Activated CD8-positive, alpha-beta memory T cell treated with anti-CD3 and anti-CD28 coated beads, Interleukin-2, amount 50 U/mL, for 48 hours (primary cell): ENCODE results near the gene DEPDC5.

ENCODE experiments used
- DNase-seq: peaks from one replicate; pipeline ENCODE4 v3.0.0-alpha.2; 2020

DEPDC5 gene

GRCh38 chr22:31818481-31819392, 64.9 kb downstream of the DEPDC5 start:
- peak; percentile 57 for DNase-seq

- DNase-seq: no peak
These were observed 66.8 kb downstream of the DEPDC5 start for GRCh38 chr22:31820655-31821054.

DNA sequence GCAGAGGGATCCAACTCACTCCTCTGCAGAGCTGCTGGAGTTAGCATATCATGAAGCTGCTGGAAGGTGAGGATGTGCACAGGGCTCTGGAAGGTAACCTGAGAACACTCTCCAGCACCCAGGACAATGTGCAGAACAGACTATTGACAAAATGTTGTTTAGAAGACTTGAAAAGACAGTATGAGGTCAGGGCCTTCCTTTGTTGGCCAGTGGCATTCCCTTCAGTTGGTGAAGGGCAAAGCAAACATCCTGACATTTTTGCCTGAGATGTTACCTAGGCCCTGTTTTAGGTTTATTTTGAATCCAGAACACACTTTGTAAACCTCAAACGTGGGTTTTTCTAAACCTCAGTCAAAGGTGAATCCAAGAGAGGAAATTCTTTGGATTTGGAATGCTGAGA, 67.8 kb downstream of the DEPDC5 start:
- DNase-seq: no peak

DNA sequence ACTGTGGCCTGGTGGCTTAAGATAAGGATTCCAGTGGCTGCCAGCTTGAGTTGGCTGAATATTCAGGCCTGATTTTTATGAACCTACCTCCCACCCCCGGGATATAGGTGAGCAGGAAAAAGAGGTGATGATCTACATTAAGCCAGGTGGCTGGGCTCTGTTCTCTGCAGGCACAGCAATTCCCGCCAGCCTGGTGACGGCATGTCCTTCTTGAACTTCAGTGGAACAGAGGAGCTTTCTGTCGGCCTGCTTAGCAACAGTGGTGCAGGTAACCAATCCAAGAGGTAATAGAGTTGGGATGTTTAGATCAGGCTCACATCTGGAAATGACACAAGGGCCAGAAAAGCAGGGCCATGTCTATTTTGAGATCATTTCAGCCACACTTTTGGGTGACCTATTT, 68.7 kb downstream of the DEPDC5 start:
- no peak for DNase-seq

GRCh38 chr22:31825513-31825912, 71.7 kb downstream of the DEPDC5 start:
- no peak for DNase-seq

DNA sequence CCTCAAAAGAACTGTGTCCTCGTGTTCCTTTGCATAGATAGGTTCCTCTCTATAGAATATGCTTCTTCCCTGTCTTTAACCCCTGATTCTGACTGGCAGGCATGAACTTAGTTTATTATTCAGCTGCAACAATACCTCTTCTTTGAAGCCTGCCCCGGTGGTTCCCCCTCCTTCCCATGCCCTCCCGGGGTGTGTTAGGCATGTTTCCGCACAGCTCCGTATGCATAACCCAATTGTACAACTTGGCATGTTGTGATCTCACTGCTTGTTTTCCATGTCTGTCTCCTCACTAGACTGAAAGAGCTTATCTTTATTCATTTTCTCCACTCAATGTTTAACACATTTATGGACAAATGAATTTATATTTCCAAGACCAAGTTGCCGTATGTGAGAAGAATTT, 72.6 kb downstream of the DEPDC5 start:
- no peak for DNase-seq

GRCh38 chr22:31828739-31829138, 74.9 kb downstream of the DEPDC5 start:
- no peak for DNase-seq

DNA sequence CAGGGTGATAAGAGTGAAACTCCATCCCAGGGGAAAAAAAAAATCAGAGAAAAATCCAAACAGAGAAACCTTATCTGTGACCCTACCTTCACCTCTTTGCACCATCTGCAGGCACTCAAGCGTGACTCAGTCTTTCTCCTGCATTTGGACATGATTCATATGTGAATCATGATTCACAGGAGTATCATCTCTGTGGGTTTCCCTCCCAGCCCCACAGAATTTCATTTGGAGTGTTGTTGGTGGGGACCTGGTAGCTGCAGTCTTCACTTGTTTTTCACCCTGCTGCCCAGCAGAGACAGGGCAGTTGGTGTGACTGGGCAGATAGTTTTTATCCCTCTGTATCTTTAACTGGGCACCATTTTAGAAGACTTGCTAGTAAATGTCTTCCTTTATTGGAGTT, 75.7 kb downstream of the DEPDC5 start:
- peak; percentile 73 for DNase-seq

DNA sequence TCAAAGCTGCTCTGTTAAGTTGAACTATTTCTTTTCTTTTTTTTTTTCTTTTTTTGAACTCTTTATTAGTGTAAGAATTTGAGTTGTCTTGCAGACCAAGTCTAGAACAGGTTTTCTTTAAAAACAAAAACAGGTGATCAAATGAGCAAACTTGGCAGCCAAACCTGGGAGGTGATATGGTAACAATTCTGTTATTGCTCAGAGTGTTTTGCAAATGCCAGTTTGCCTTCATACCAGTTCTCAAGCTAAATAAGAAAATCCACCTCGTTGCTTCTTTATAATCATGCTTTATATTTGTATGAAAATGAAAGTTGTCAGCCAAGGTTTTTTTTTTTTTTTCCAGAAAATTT, 76.9 kb downstream of the DEPDC5 start:
- DNase-seq: no peak

GRCh38 chr22:31833930-31834329, 80.1 kb downstream of the DEPDC5 start:
- no peak for DNase-seq

DNA sequence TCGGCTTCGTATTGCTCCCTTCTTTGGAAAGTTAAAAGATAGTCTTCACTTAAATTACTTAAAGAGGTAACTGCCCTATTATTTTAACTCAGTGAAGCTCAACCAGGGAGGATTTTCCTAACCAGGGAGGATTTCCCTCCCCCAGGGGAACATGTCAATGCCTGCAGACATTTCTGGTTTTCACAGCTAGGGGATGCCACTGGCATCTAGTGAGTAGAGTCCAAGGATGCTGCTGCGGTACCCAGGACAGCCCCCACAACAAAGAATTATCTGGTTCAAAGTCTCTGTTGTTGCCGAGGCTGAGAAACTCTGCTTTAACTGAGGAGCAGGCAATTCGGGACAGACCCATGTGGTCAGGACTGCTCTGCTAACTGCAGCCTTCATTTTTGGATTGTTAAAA, 82.2 kb downstream of the DEPDC5 start:
- DNase-seq: no peak

DNA sequence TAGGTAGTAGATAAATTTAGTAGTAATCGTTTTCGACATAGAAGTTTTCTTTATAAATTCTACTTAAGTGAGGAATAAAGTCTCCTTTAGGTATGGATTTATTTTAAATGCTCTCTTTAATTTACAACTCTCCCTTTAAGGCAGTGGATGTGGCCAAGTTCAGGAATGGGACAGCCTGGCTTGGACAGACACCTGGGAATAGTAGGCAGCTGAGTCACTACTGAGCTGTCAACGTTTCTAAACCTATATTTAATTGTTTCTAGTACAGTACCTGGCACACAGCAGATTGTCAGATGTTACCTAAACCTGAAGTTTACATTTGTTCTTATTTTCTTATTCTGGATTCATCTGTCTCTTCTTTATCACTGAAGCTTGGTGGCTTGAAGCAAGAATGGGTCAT, 85.1 kb downstream of the DEPDC5 start:
- DNase-seq: no peak

DNA sequence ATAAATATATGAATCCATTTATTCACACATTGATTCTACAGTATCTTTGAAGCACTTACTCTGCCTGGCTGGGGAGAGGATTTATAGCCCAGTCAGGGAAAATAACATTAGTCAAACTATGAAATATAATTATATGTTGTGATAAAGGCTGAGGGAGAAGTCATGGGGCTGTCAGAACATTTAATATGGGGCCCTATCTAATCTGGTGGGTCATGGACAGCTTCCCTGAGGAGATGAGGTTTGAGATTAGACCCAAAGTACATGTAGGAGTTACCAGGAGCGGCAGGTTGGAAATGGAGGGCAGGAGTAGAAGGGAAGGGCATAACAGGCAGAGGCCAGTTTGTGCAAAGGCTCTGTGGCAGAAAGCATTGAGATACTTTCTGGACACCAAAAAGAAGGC, 86.2 kb downstream of the DEPDC5 start:
- DNase-seq: no peak

GRCh38 chr22:31840585-31840984, 86.8 kb downstream of the DEPDC5 start:
- no peak for DNase-seq

GRCh38 chr22:31841078-31841827, 87.4 kb downstream of the DEPDC5 start:
- no peak for DNase-seq

DNA sequence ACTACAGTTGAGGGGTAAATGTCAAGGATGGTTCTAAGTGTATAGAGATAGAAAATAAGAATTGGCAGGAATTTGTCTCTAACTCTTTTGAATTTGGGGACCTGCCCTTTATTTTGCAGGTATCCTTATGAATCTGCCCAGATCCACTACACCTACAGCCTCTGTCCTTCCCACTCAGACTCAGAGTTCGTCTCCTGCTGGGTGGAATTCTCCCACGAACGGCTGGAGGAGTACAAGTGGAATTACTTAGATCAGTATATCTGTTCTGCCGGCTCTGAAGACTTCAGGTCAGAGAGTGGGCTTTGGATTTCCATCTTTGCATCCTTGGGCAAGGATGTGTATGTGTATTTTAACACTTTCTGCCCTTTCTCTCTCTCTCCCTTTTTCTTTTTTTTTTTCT, 89.7 kb downstream of the DEPDC5 start:
- no peak for DNase-seq

DNA sequence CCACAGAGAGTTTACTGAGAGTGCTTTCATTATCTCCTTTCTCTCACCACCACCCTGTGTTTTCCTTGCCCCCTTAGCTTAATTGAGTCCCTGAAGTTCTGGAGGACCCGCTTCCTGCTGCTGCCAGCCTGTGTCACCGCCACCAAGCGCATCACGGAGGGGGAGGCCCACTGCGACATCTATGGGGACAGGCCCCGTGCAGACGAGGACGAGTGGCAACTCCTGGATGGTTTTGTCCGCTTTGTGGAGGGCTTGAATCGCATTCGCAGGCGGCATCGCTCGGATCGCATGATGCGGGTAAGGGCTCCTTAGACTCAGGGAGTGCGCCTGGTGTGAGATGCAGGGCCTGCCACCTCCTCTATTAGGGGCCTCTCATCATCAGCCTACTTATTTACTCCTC, 91.1 kb downstream of the DEPDC5 start:
- DNase-seq: no peak

DNA sequence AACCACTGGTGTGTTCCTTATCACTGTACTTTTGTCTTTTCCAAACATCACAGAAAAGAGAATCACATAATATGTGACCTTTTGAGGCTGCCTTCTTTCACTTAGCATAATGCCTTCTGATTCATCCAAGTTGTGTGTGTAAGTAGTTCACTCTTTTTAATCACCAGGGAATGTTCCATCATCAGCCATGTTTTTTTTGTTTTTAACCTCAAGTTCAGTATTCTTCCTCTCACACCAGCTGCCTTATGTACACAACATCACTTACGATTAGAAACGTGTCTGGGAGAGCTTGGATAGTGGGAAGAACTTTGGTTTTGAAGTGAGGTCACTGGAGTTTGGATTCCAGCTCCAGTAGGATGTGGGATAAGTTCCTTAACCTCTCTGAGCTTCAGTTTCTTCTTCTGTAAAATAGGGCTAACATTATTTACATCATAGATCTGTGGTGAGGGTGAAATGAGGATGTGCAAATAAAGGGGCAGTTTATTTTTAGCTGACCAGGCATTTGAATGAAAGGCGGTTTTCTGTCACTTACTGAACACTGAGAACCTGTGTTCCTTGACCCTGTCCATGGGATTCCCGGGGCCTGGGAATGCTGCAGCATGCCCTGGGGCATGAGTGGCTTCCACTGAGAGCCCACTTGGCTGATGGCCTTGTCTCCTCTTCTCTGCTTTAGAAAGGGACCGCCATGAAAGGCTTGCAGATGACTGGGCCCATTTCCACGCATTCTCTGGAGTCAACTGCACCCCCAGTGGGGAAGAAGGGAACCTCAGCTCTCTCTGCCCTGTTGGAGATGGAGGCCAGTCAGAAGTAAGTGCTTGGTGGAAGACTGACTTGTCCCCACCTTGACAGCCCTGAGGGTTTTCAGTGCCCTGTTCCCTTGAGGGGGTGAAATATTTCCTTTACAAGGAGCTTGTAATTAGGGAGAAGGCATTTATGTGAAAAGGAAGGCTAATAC, 92.6 kb downstream of the DEPDC5 start:
- DNase-seq: no peak

GRCh38 chr22:31848411-31848810, 94.6 kb downstream of the DEPDC5 start:
- DNase-seq: no peak

DNA sequence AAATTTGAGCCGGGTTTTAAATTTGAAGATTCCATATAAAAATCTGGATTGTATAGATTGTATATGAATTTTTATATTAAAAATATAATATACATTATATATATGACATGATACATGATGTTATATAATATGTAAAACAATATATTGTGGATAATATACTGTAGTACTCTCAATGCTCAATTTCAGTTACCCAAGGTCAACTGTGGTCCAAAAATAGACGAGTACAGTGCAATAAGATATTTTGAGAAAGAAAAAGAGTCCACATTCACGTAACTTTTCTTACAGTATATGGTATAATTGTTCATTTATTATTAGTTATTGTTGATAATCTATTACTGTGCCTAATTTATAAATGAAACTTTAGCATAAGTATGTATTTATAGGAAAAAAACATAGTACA, 96.3 kb downstream of the DEPDC5 start:
- DNase-seq: no peak

- DNase-seq: no peak
These were observed 99.0 kb downstream of the DEPDC5 start for GRCh38 chr22:31852691-31853421.

GRCh38 chr22:31853736-31854495, 100.1 kb downstream of the DEPDC5 start:
- no peak for DNase-seq
